ENCODE measurements around the gene TMCC1.

DNA sequence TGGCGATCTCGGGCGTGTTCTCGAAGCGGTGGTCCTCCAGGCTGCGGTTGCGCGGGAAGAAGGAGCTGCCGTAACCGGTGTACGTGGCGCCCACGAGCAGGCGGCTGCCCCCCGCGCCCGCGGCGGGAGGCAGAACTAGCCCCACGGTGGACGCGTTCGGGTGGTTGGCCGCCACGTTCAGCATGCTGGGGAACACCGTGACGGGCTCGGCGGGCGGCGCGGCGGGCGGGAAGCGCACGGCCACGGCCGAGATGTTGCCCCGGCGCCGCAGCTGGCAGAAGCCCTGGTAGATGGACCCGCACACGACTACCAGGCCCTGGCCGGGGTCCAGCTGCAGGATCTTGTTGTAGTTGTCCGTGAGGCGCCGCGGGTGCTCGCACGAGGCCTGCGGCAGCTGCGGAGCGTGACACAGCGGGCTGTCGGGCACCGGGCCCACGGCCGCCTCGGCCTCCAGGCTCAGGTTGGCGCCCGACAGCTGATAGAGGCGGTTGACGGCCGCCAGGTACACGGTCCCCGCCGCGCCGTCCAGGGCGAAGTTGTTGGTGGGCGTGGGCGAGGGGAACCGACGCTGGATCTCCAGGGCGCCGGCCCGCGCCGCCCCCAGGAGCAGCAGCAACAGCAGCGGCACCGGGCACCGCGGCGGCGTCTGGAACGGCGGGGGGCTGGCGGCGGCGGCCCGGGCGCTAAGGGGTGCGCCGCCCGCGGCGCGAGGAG lies 287.4 kb downstream of the TMCC1 start:
- TF ChIP-seq, protein P1, sequence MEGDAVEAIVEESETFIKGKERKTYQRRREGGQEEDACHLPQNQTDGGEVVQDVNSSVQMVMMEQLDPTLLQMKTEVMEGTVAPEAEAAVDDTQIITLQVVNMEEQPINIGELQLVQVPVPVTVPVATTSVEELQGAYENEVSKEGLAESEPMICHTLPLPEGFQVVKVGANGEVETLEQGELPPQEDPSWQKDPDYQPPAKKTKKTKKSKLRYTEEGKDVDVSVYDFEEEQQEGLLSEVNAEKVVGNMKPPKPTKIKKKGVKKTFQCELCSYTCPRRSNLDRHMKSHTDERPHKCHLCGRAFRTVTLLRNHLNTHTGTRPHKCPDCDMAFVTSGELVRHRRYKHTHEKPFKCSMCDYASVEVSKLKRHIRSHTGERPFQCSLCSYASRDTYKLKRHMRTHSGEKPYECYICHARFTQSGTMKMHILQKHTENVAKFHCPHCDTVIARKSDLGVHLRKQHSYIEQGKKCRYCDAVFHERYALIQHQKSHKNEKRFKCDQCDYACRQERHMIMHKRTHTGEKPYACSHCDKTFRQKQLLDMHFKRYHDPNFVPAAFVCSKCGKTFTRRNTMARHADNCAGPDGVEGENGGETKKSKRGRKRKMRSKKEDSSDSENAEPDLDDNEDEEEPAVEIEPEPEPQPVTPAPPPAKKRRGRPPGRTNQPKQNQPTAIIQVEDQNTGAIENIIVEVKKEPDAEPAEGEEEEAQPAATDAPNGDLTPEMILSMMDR (IDR thresholded peaks at IDR 0.05) = no peak
- no peak for TF ChIP-seq ZFX (IDR thresholded peaks at IDR 0.05; ENCODE audit: borderline replicate concordance)

Data from 22Rv1 (cell line).